H9 (cell line): ENCODE results near the gene RHBDL2. TPM values are rescaled to one million over a fixed set of nuclear protein-coding genes. Genes with fewer than 3 reads are reported as not detected.
A peak's percentile ranks its signal among the peaks of the same experiment; 100 is the strongest.
"Not testable (repeated sequence)": the region's sequence is repeated elsewhere in the genome, so short reads cannot be mapped to it uniquely, and the experiment has no call there.

Source experiments
- DNase-seq: peaks from one replicate; pipeline ENCODE4 v3.0.0-alpha.2; 2017
- H2AFZ ChIP-seq: one replicate; pipeline ENCODE4 v1.6.1; 2013; ENCODE audit warnings: mild to moderate bottlenecking, low read length, control low read depth, moderate library complexity
- H2AK5ac ChIP-seq: 2 replicates; pipeline ENCODE4 v1.6.1; 2013; ENCODE audit warnings: low read length, control low read depth, mixed read lengths; ENCODE audit not compliant: insufficient read length
- H2BK120ac ChIP-seq: one replicate; pipeline ENCODE4 v1.6.1; 2013; ENCODE audit warnings: low read depth, mild to moderate bottlenecking, low read length, control low read depth, inconsistent platforms; ENCODE audit not compliant: poor library complexity, severe bottlenecking
- H2BK12ac ChIP-seq: 2 replicates; pipeline ENCODE4 v1.6.1; 2013; ENCODE audit warnings: low read length, control low read depth, mixed read lengths, low read depth; ENCODE audit not compliant: insufficient read length
- H2BK15ac ChIP-seq: 2 replicates; pipeline ENCODE4 v1.6.1; 2013; ENCODE audit warnings: low read depth, low read length, control low read depth
- H2BK20ac ChIP-seq: one replicate; pipeline ENCODE4 v1.6.1; 2013; ENCODE audit warnings: low read depth, mild to moderate bottlenecking, low read length, control low read depth, inconsistent platforms; ENCODE audit not compliant: poor library complexity, severe bottlenecking
- H2BK5ac ChIP-seq: 2 replicates; pipeline ENCODE4 v1.6.1; 2013; ENCODE audit warnings: low read length, control low read depth, mixed read lengths; ENCODE audit not compliant: insufficient read length
- H3K14ac ChIP-seq: 2 replicates; pipeline ENCODE4 v1.6.1; 2013; ENCODE audit warnings: low read length, control low read depth; ENCODE audit not compliant: insufficient read depth
- H3K18ac ChIP-seq: 2 replicates; pipeline ENCODE4 v1.6.1; 2013; ENCODE audit warnings: low read depth, mild to moderate bottlenecking, mixed read lengths, low read length, control low read depth; ENCODE audit not compliant: insufficient read length
- H3K23ac ChIP-seq: 2 replicates; pipeline ENCODE4 v1.6.1; 2013; ENCODE audit warnings: low read length, control low read depth, mixed read lengths, low read depth; ENCODE audit not compliant: insufficient read length
- H3K23me2 ChIP-seq: 2 replicates; pipeline ENCODE4 v1.6.1; 2013; ENCODE audit warnings: low read depth, mild to moderate bottlenecking, mixed read lengths, low read length, control low read depth; ENCODE audit not compliant: insufficient read length, poor library complexity, severe bottlenecking
- H3K27ac ChIP-seq: 2 replicates; pipeline ENCODE4 v1.5.1; 2013; ENCODE audit warnings: low read length, control low read depth, mixed read lengths, low read depth; ENCODE audit not compliant: insufficient read length
- H3K27me3 ChIP-seq: 2 replicates; pipeline ENCODE4 v1.6.1; 2013; ENCODE audit warnings: low read length, control low read depth, inconsistent platforms; ENCODE audit not compliant: insufficient read depth
- H3K4ac ChIP-seq: 2 replicates; pipeline ENCODE4 v1.6.1; 2013; ENCODE audit warnings: low read depth, mild to moderate bottlenecking, control low read depth, inconsistent platforms, low read length, moderate library complexity
- H3K4me1 ChIP-seq: 2 replicates; pipeline ENCODE4 v1.6.1; 2013; ENCODE audit warnings: low read length, control low read depth, inconsistent platforms; ENCODE audit not compliant: insufficient read depth
- H3K4me2 ChIP-seq: 2 replicates; pipeline ENCODE4 v1.6.1; 2013; ENCODE audit warnings: low read length, control low read depth, mixed read lengths; ENCODE audit not compliant: insufficient read length, insufficient read depth
- H3K56ac ChIP-seq: 2 replicates; pipeline ENCODE4 v1.6.1; 2013; ENCODE audit warnings: low read depth, mild to moderate bottlenecking, mixed read lengths, low read length, control low read depth; ENCODE audit not compliant: insufficient read length
- H3K79me1 ChIP-seq: 2 replicates; pipeline ENCODE4 v1.6.1; 2013; ENCODE audit warnings: low read depth, mild to moderate bottlenecking, moderate library complexity, low read length, control low read depth, inconsistent platforms; ENCODE audit not compliant: insufficient read depth, poor library complexity, severe bottlenecking
- H3K79me2 ChIP-seq: 2 replicates; pipeline ENCODE4 v1.6.1; 2013; ENCODE audit warnings: low read length, control low read depth, inconsistent platforms; ENCODE audit not compliant: insufficient read depth
- H3K9ac ChIP-seq: 2 replicates; pipeline ENCODE4 v1.6.1; 2013; ENCODE audit warnings: low read length, control low read depth, mixed read lengths; ENCODE audit not compliant: insufficient read length; ENCODE audit errors: extremely low read depth
- H3K9me3 ChIP-seq: one replicate; pipeline ENCODE4 v1.6.1; 2013; ENCODE audit warnings: low read depth, low read length, inconsistent platforms; ENCODE audit not compliant: control insufficient read depth
- H3T11ph ChIP-seq: one replicate; pipeline ENCODE4 v1.6.1; 2013; ENCODE audit warnings: mild to moderate bottlenecking, low read length, control low read depth, inconsistent platforms
- H4K20me1 ChIP-seq: one replicate; pipeline ENCODE4 v1.6.1; 2013; ENCODE audit not compliant: control insufficient read depth, insufficient read length, insufficient read depth
- H4K5ac ChIP-seq: 2 replicates; pipeline ENCODE4 v1.6.1; 2013; ENCODE audit warnings: low read depth, mild to moderate bottlenecking, mixed read lengths, low read length, control low read depth; ENCODE audit not compliant: insufficient read length
- H4K8ac ChIP-seq: replicated peaks from 2 replicates; pipeline ENCODE4 v1.6.1; 2013; ENCODE audit warnings: low read length, control low read depth, mixed read lengths, low read depth; ENCODE audit not compliant: insufficient read length
- H4K91ac ChIP-seq: 2 replicates; pipeline ENCODE4 v1.6.1; 2013; ENCODE audit warnings: low read depth, mild to moderate bottlenecking, moderate library complexity, mixed read lengths, low read length, control low read depth; ENCODE audit not compliant: insufficient read length
- H3K27ac Mint-ChIP-seq, 3 experiments: 2 replicates in 2 of 3; 3 replicates in 1 of 3; pipeline ENCODE4 v1.8.0; 2020 to 2021; ENCODE audit warnings: mixed read lengths in 3 of 3, mild to moderate bottlenecking in 1 of 3, moderate library complexity in 1 of 3
- H3K27me3 Mint-ChIP-seq: 2 replicates; pipeline ENCODE4 v1.8.0; 2021; ENCODE audit warnings: low read depth, mild to moderate bottlenecking, moderate library complexity, mixed read lengths
- H3K36me3 Mint-ChIP-seq, 3 experiments: 2 replicates in 2 of 3; 3 replicates in 1 of 3; pipeline ENCODE4 v1.8.0; 2020 to 2021; ENCODE audit warnings: low read depth in 3 of 3, mixed read lengths in 3 of 3; ENCODE audit not compliant: insufficient read depth in 1 of 3
- H3K4me1 Mint-ChIP-seq, 2 experiments: 2 replicates each; pipeline ENCODE4 v1.8.0; 2020; ENCODE audit warnings: mixed read lengths in 2 of 2
- H3K4me3 Mint-ChIP-seq, 2 experiments: 2 replicates in 1 of 2; 3 replicates in 1 of 2; pipeline ENCODE4 v1.8.0; 2020 to 2021; ENCODE audit warnings: mild to moderate bottlenecking in 2 of 2, mixed read lengths in 2 of 2, moderate library complexity in 1 of 2
- H3K9me3 Mint-ChIP-seq, 2 experiments: 2 replicates in 1 of 2; 3 replicates in 1 of 2; pipeline ENCODE4 v1.8.0; 2020; ENCODE audit warnings: mild to moderate bottlenecking in 2 of 2, mixed read lengths in 2 of 2, moderate library complexity in 1 of 2
- CTCF ChIP-seq: fragments of 200-600 bp; sonication (generic); conservative IDR thresholded peaks from 3 replicates; pipeline ENCODE4 v1.8.0; 2021; ENCODE audit warnings: antibody characterized with exemption, mild to moderate bottlenecking
- WGBS: extraction: QIAGEN DNeasy Blood & Tissue Kit; methylation state at CpG from one replicate; pipeline ENCODE4 v1.1.7; 2013; ENCODE audit warnings: missing lambda C conversion rate, low lambda C conversion rate, mixed read lengths; ENCODE audit not compliant: insufficient read length; ENCODE audit errors: extremely low coverage; 5-methylcytosine and 5-hydroxymethylcytosine counted together
- total RNA-seq: library from RNA; stranded (reverse); gene quantifications from 2 replicates; pipeline ENCODE4 v1.2.1, GENCODE V29; 2021

The RHBDL2 gene
- total RNA-seq, 1 experiment from 2014 or later = not detected

GRCh38 chr1:38915352-38915948 is 26.2 kb downstream of the RHBDL2 start:
- H3K79me1 ChIP-seq = no peaks in the 10 kb centered on the region
- H3K4me1 Mint-ChIP-seq = peaks cover 6% of the 10 kb centered on the region in 2 experiments
- H3K79me2 ChIP-seq = no peaks in the 10 kb centered on the region
- H4K20me1 ChIP-seq = no peaks in the 10 kb centered on the region
- no peaks in the 10 kb centered on the region for H3K27me3 ChIP-seq
- H4K5ac ChIP-seq = no peak overlapping the region
- H3K23me2 ChIP-seq = no peaks in the 10 kb centered on the region
- no peak overlapping the region for H3K4me3 Mint-ChIP-seq
- H3K56ac ChIP-seq = no peak overlapping the region
- no peak overlapping the region for H3K4ac ChIP-seq
- H3K27ac ChIP-seq = no peak overlapping the region
- no peaks in the 10 kb centered on the region for H3K4me1 ChIP-seq
- H3K27me3 Mint-ChIP-seq = no peaks in the 10 kb centered on the region
- H3K18ac ChIP-seq = no peak overlapping the region
- no peak overlapping the region for H2AFZ ChIP-seq
- no peak overlapping the region for H4K91ac ChIP-seq
- H3K36me3 Mint-ChIP-seq = no peaks in the 10 kb centered on the region
- H3K9ac ChIP-seq = no peak overlapping the region
- H2BK12ac ChIP-seq = no peak overlapping the region
- H3T11ph ChIP-seq = no peak overlapping the region
- no peaks in the 10 kb centered on the region; a peak in 1 of 5 replicates for H3K9me3 Mint-ChIP-seq
- DNase-seq = no peak
- 0 out of 7 replicates have a peak overlapping the region, but pooled peaks of 1 of the 3 experiments have one; percentile 55 for H3K27ac Mint-ChIP-seq
- no peak overlapping the region for H2AK5ac ChIP-seq
- WGBS = no CpG with 5 or more reads among the region's 3 CpGs
- TF ChIP-seq CTCF = no peak
- H3K9me3 ChIP-seq = no peaks in the 10 kb centered on the region
- no peak overlapping the region for H2BK120ac ChIP-seq
- H2BK5ac ChIP-seq = no peak overlapping the region
- no peak overlapping the region for H2BK15ac ChIP-seq
- H4K8ac ChIP-seq = no peak overlapping the region
- H3K23ac ChIP-seq = no peak overlapping the region
- no peak overlapping the region for H3K14ac ChIP-seq
- no peak overlapping the region for H3K4me2 ChIP-seq
- no peak overlapping the region for H2BK20ac ChIP-seq

GRCh38 chr1:38914908-38915307 is 26.7 kb downstream of the RHBDL2 start:
- H3K9me3 ChIP-seq, H2BK12ac ChIP-seq, H3K23me2 ChIP-seq, H3K4ac ChIP-seq, H3K27me3 Mint-ChIP-seq, H2BK15ac ChIP-seq, H3K36me3 Mint-ChIP-seq, H3K4me1 Mint-ChIP-seq, H3K27ac ChIP-seq, H3K27me3 ChIP-seq, H3K9me3 Mint-ChIP-seq, DNase-seq, H3K4me1 ChIP-seq, H2AK5ac ChIP-seq, H4K5ac ChIP-seq, H3K4me3 Mint-ChIP-seq, H3K18ac ChIP-seq, H3K9ac ChIP-seq, H3K56ac ChIP-seq, H4K8ac ChIP-seq, H4K20me1 ChIP-seq, H3K4me2 ChIP-seq, H3K14ac ChIP-seq, H2BK120ac ChIP-seq, H4K91ac ChIP-seq, H2AFZ ChIP-seq, H3K79me1 ChIP-seq, H3K23ac ChIP-seq, H3K27ac Mint-ChIP-seq, H2BK20ac ChIP-seq, H2BK5ac ChIP-seq, H3K79me2 ChIP-seq, H3T11ph ChIP-seq: not testable (repeated sequence)
- WGBS = no CpG with 5 or more reads among the region's 8 CpGs
